Gastrocnemius medialis (tissue), 4 donors: ENCODE measurements around the gene IFRD2.

Experiments used
- POLR2A ChIP-seq, 2 donors: fragments of 450-650 bp; IDR thresholded peaks; one replicate each; pipeline ENCODE4 v1.6.1; 2017; ENCODE audit warnings: antibody characterized with exemption in 2 of 2, mild to moderate bottlenecking in 2 of 2, moderate library complexity in 2 of 2
- TF ChIP-seq, protein P1 (sequence below), 5 experiments: fragments of 450-650 bp in 3 of 5; fragments of 200-600 bp in 2 of 5; sonication (generic) in 2 of 5; IDR thresholded peaks in 4 of 5; conservative IDR thresholded peaks in 1 of 5; 1 replicate in 4 of 5; 2 replicates in 1 of 5; pipeline ENCODE4 v1.5.1; 2016 to 2019; ENCODE audit warnings: antibody characterized with exemption in 5 of 5, mild to moderate bottlenecking in 3 of 5, moderate library complexity in 3 of 5

- TF ChIP-seq, protein P1, sequence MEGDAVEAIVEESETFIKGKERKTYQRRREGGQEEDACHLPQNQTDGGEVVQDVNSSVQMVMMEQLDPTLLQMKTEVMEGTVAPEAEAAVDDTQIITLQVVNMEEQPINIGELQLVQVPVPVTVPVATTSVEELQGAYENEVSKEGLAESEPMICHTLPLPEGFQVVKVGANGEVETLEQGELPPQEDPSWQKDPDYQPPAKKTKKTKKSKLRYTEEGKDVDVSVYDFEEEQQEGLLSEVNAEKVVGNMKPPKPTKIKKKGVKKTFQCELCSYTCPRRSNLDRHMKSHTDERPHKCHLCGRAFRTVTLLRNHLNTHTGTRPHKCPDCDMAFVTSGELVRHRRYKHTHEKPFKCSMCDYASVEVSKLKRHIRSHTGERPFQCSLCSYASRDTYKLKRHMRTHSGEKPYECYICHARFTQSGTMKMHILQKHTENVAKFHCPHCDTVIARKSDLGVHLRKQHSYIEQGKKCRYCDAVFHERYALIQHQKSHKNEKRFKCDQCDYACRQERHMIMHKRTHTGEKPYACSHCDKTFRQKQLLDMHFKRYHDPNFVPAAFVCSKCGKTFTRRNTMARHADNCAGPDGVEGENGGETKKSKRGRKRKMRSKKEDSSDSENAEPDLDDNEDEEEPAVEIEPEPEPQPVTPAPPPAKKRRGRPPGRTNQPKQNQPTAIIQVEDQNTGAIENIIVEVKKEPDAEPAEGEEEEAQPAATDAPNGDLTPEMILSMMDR (IDR thresholded peaks at IDR 0.05 in 4 of 5, conservative IDR thresholded peaks at IDR 0.05 in 1 of 5), result peak; percentile 95 to 100 (median 99)
- no peak for TF ChIP-seq POLR2A (IDR thresholded peaks at IDR 0.05)
Measured at GRCh38 chr3:50245831-50246516, 46.3 kb downstream of the IFRD2 start.
